GM04504 (cell line): ENCODE results near the gene SHQ1.
"Not testable (repeated sequence)": the region's sequence is repeated elsewhere in the genome, so short reads cannot be mapped to it uniquely, and the experiment has no call there.

Source experiments
- DNase-seq: peaks from one replicate; pipeline ENCODE4 v3.0.0-alpha.2; 2012; ENCODE audit warnings: low read depth

Gene SHQ1

GRCh38 chr3:72748659-72749058 is 99.6 kb downstream of the SHQ1 start:
- no peak for DNase-seq

DNA sequence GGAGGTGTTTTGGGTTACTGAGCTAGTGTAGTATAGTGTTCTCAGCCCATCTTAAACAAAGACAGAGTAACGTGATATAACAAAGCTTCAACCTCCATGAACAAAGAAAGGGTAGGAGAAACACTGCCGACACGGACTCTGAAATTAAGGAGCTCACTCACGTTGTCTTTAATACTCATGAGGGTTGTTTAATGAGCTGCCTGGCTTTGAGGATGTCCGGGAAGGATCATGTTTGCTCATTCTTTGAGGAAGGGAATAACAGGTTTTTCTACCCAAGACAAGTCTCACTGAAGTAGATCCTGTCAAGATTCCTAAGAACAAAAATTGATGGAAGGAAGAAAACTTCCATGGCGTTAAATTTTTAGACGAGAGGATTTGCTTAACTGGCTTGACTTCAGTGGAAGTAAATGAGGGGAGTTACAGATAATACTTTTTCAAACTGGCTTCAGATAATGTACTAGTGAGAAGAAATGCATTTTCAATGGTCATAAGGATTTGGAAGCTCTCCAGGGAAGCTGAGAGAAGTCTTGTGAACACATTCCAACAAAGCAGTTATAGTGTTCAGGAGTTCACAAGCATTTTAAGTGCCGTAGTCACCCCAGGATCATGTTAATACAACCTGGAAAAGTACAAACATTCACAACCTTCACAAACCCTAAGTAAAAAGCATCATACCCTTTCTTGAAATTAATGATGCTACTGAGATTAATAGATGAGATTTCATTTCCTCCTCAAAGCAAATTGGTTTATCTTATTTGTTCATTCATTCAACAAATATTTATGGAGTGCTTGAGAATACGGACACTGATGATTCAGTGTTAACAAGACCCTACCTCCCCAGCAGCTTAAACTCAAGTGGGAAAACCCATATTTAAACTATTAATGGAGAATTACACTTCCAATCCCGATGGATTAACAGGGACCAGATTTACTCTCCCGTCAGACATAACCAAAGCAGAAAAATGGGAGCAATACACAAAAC is 101.5 kb downstream of the SHQ1 start:
- no peak for DNase-seq

DNA sequence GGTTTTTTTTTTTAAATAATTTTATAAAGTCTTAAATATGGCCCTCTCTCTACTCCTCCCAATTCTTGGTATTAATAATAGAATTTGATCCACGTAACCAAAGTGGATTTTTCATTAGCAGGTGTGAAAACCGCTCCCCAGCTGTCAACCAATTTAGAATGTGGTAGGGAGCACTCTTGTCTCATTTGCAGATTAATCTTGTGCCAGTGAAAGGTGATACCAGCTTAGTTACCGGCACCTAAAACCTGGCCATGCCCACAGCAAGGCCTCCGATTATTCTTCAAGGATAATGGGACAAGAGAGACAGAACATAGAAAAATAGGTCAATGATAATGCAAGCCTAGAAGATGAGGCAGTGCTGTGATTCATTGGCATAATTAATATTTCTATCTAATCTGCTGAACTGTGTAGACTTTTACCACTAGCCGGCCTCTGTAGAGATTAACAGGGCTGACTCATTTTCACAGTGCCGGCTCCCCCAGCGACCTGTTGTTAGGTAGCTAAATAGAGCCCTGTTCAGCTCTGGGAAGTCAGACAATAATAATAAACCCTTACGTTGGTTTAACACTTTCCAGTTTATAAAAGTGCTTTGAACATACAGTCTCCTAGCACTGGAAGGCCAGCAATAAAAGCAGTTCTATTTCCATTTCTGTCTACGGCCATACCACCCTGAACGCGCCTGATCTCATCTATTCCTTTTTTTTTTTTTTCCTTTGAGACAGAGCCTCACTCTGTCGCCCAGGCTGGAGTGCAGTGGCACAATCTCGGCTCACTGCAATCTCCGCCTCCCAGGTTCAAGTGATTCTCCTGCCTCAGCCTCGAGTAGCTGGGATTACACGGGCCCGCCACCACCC is 102.9 kb downstream of the SHQ1 start:
- no peak for DNase-seq

GRCh38 chr3:72744330-72744729 is 103.9 kb downstream of the SHQ1 start:
- DNase-seq = no peak

DNA sequence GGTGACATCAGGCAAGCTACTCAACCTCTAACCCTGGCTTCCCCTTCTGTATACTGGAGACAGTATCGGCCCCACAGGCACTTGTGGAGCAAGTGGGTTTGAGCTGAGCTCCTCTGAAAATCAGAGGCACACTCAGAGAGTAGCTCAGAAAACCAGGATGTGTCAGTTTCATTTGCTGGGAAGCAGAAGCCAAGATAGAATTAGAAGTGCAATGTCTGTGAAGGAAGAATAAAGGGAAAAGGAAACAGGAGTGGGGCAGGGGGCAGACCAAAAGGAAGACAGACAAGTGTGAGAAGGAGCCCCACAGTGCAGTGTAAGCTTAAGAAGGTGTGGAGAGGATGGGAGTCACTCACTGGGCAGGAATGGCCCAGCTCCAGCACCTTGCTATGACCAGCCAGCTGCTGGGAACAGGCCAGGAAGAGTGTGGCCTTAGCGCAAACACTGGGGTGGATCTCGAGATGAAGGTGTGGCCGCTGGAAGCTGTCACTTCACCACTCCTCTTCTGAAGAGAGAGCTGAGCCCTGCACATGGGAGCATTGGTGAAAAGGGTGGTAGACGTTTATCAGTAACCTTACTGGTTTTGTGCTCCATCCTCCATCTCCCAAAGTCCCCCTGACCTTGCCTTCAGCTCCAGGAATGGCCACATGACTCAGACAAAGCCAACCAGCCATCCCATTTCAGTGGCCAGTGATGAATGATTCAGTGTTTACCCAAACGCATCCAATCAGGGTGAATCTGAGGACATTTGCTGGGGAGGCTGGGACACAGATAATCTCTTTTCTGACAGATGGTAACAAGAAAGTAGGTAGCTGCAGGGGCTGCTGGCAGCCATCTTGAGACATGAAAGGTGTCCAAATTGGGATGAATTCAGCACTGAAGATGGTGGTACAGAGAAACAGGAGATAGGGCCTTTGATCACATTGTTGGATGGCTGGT is 108.4 kb downstream of the SHQ1 start:
- DNase-seq = no peak

DNA sequence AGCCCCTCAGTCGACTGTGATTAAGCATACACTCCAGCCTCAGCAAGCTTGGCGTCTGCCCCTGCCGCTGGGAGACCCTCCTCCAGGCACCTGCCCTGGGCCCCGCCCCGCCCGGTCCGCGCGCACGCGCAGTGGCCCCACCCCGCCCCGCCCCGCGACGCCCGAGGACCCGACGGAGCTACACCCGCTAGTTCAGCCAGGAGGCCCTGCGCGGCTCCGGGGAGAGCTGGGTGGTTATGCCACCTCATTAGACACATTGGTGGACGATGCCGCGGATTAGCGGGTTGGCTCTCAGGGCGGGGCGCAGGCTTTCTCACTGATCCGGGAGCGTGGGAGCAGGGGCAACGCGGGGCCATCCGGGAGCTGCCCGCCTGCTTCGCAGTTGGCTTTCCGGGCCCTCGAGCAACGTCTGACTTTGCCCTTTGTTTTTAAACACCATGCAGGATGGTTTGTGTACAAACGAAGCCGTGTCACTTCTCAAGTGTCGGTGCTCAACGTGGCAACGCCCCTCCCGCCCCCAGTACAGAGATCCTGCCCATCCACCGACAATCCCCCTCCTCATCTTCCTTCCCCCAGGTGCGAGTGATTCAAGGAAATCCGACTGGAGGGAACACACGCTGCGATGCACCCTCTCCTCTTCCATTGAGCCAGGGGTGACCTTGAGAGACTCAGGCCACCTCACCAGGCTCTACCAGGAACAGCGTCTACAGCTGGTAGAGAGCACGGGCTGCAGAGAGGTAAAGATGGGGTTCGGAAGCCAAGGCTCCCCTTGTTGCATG is 109.3 kb downstream of the SHQ1 start:
- no peak for DNase-seq

GRCh38 chr3:72735072-72735471 is 113.2 kb downstream of the SHQ1 start:
- DNase-seq = not testable (repeated sequence)

DNA sequence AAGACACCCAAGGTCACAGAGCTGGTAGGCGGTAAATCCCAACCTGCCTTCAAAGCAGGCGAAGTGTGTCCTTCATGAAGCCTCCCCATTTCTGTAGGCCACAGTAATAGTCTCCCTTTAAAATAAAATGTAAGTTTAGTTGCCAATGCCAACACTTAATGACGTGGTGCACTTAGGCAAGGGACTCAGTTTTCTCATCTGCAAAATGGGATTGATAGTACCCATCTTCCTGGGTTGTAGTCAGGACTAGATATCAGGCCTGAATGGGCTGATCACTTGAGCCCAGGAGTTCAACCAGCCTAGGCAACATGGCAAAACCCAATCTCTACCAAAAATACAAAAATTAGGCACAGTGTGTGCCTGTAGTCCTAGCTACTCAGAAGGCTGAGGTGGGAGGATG is 114.6 kb downstream of the SHQ1 start:
- DNase-seq = no peak

GRCh38 chr3:72732666-72733345 is 115.4 kb downstream of the SHQ1 start:
- not testable (repeated sequence) for DNase-seq

- DNase-seq = no peak
Observed at GRCh38 chr3:72728958-72729467, 119.2 kb downstream of the SHQ1 start.

DNA sequence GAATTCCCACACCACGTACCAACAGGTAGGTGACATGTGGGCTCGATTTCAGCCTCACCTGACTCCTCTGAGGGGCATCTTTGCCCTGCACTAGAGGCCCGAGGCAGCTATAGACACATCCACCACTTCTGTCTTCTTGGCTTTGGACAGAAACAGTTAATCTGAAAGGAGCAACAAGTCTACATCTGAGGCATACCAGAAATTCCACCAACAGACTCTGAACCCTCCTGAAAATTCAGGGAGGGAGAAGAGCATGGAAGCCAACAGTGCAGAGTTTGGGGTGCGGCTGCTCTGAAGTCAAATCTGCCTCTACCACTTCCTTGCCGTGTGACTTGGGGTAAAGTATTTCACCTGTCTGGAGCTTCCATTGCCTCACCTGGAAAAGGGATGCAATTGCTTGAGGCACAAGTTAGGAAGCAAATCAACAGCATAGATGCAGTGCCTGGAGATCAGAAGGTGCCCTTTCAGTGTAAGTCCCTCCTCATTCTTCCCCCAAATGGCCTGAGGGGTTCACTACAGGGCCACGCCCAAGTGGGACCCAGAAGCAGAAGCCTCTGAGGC is 119.8 kb downstream of the SHQ1 start:
- DNase-seq = no peak

DNA sequence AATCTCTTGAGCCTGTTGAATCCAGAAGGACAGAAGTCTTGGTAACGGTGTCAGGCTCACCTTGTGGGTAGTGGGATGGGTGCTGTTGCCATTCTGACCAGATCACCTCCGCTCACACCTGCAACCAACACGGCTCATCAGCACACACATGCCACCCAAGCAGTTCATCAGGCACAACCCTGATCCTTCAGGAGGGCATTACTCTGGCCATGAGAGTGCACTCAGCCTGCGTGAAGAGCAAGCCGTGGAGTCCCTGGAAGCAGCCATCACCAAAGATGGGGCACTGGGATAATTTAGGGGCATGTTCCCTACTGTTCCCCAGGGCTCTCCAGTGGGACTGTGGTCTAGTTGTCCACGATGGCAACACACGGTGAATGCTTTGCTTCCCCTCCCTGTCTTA is 120.5 kb downstream of the SHQ1 start:
- no peak for DNase-seq

DNA sequence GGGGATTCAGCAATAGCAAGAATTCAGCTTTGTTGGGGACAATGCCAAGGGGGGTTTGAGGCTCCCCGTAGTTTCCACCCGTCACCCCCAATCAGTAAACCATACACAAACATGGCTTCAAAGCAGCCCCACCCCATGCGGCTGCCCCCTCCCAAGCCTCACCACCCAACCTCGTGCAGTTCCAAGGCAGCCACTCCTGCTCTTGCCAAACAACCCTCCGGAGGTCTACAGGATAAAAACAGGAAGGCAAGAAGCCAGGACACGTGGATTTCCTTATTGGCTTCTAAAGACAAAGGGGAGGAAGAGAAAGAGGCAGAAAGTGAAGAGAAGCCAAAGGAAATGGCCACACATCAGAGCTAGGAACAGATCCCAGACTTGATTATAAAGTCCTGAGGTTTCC is 121.1 kb downstream of the SHQ1 start:
- DNase-seq = no peak

DNA sequence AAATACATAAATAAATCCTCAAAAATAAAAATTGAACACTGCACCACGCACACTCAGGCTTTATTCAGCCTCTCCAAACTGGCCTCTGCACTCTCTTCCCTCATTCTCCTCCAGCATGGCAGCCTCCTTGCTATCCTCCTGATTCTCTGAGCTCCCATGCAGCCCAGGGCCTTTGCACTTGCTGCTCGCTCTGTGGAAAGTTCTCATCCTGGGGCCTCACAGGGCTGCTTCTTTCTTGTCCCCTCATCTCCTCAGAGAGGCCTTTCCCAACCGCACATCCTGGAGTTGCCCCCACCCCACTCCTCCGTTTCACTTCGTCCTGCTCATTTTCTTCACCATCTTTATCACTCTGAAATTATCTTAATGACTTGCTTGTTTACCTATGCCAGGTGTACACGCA is 123.0 kb downstream of the SHQ1 start:
- no peak for DNase-seq

GRCh38 chr3:72724070-72724469 is 124.2 kb downstream of the SHQ1 start:
- no peak for DNase-seq

DNA sequence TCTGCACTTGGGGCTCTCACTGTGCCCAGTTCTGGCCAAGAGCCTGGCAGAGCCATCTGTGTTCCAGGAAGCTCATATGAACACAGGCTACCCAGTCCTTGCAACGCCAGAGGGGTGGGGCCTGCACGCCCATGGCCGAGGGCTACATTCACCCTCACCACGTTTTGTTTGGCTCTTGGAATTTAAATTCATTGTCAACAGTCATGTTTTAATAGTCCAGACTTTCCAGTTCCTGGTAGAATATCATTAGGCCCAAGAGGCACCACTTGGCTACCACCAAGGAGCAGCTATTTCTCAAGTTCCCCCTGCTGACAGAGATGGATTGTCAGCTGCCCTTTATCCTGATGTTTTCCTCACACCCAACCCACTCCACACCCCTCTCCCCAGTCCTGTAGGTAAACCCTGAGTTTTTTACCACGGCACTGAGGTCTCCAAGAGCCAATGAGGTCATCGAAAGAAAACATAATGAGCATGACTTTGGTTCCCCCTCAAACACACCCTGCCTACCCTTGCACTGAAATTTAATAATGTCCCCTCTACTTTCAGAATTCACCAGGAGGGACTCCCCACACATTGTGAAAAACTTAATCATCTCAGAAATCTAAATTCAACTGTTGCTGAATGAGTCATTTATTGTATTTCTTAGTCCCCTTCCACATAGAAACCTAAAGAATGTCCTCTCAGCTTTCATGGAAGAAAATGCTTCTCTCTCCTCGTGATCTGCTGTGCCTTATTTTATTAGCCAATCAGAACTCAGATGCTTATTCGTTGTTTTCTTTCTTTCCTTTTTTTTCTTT is 125.1 kb downstream of the SHQ1 start:
- no peak for DNase-seq

DNA sequence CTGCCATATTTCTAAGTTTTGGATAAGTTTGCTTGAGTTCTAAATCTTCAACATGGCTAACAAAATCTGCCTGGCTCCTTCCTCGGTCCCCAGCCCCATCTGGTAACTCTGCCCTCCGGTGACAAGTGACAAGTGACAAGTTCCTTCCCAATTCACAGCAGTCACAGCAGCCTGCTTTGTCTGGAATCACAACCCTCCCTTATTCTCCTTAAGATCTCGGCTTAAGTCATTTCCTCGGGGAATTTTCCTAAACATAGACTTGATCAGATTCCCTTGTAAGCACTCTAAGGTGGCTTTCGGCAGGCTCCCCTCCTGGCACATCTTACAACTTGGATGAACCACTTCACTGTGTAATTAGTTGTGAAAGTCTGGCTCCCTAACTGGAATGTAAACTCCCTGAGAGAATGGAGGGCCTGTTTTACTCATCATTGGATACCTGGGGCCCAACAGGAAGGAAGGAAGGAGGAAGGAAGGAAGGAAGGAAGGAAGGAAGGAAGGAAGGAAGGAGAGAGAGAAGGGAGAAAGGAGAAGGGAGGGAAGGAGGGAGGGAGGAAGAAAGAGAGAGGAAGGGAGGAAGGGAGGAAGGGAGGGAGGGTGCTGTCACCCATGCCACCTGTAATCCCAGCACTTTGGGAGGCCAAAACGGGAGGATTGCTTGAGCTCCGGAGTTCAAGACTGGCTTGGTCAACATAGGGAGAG is 126.4 kb downstream of the SHQ1 start:
- DNase-seq = no peak

DNA sequence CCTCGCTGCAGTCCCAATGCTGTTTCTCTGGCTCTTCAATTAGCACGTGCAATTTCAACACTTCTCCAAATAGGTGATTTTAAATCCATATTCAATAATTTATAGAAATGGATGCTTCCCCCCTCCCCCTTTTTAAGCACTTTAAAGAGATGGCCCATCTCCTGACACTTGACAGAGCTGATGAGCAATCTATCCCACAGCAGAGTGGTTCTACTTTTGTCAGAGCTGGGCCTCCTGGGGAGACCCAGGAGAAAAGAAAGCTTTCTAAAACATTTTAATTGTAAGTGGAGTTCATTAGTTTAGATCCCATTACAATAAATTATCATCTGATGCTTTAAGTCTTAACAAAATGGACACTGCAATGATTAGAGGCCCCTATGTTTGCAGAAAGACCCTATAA is 127.7 kb downstream of the SHQ1 start:
- DNase-seq = no peak
